Measurements from ENCODE around the gene ELOA2. TPM values are rescaled to one million over a fixed set of nuclear protein-coding genes. Genes with fewer than 3 reads are reported as not detected.

The ELOA2 gene
- total RNA-seq (2022; extraction: Qiagen RNA extraction) = not detected in 5 replicates

GRCh38 chr18:47035156-47035671 is at the start of gene ELOA2:
Gene ELOA2 (minus strand): TSS chr18:47035621. CDS start chr18:47035264, 357 bp downstream.

Other genes with a start within 250 kb of the ELOA2 start
- 6.8 to 8.9 TPM (median 7.6 TPM) in 5 replicates for gene PIAS2, start 118.1 kb downstream of the ELOA2 start, total RNA-seq (2022; extraction: Qiagen RNA extraction)
- gene KATNAL2, start 118.0 kb downstream of the ELOA2 start, total RNA-seq (2022; extraction: Qiagen RNA extraction) = 1.4 to 2.4 TPM (median 1.9 TPM) in 5 replicates
- gene HDHD2, start 114.9 kb upstream of the ELOA2 start, total RNA-seq (2022; extraction: Qiagen RNA extraction) = 7.9 to 10.4 TPM (median 8.7 TPM) in 5 replicates
- gene IER3IP1, start 140.7 kb upstream of the ELOA2 start, total RNA-seq (2022; extraction: Qiagen RNA extraction) = 16.3 to 33.6 TPM (median 18.2 TPM) in 5 replicates
- not detected in 5 replicates for gene SKOR2, start 216.0 kb upstream of the ELOA2 start, total RNA-seq (2022; extraction: Qiagen RNA extraction)